PC-9 (cell line): ENCODE measurements around the gene FGF14.

ENCODE experiments used
- CTCF ChIP-seq: fragments of 200-600 bp; sonication (generic); conservative IDR thresholded peaks from 2 replicates; pipeline ENCODE4 v1.6.1; 2017; ENCODE audit warnings: mixed run types, antibody characterized with exemption, mild to moderate bottlenecking, moderate library complexity
- EZH2 ChIP-seq: fragments of 200-600 bp; sonication (generic); IDR thresholded peaks from 2 replicates; pipeline ENCODE4 v1.8.0; 2017; ENCODE audit warnings: antibody characterized with exemption, low read depth

GRCh38 chr13:101982903-101983302, 418.9 kb downstream of the FGF14 start:
- TF ChIP-seq CTCF: no peak
- no peak for TF ChIP-seq EZH2
